DND-41 (cell line): ENCODE results near the gene CRACR2A.

Experiments
- CTCF ChIP-seq: IDR thresholded peaks from 2 replicates; pipeline ENCODE4 v1.5.1; 2012; ENCODE audit warnings: borderline replicate concordance, low read length, moderate library complexity, mild to moderate bottlenecking; ENCODE audit not compliant: poor library complexity, severe bottlenecking; ENCODE audit errors: extremely low read depth
- EZH2 ChIP-seq: IDR thresholded peaks from 3 replicates; pipeline ENCODE4 v1.6.1; 2012; ENCODE audit warnings: borderline replicate concordance, low read depth, mild to moderate bottlenecking, moderate library complexity, low read length, inconsistent platforms; ENCODE audit not compliant: severe bottlenecking

GRCh38 chr12:3748620-3749019 is 4.3 kb downstream of the CRACR2A start:
- no peak for TF ChIP-seq CTCF
- no peak for TF ChIP-seq EZH2
